AG09309 (cell line): ENCODE results near the gene IL21R.

ENCODE experiments used
- DNase-seq: peaks from one replicate; pipeline ENCODE4 v3.0.0-alpha.2; 2010; ENCODE audit warnings: low read depth
- H3K4me3 ChIP-seq: 2 replicates; pipeline ENCODE4 v1.5.1; 2011; ENCODE audit warnings: mild to moderate bottlenecking, low read depth, low read length, moderate library complexity; ENCODE audit not compliant: control insufficient read depth
- TF ChIP-seq, protein P1 (sequence below): IDR thresholded peaks from 2 replicates; pipeline ENCODE4 v1.5.1; 2011; ENCODE audit warnings: mild to moderate bottlenecking, low read depth, low read length, inconsistent platforms; ENCODE audit not compliant: insufficient read depth, control insufficient read depth; ENCODE audit errors: missing control alignments

Gene IL21R

DNA sequence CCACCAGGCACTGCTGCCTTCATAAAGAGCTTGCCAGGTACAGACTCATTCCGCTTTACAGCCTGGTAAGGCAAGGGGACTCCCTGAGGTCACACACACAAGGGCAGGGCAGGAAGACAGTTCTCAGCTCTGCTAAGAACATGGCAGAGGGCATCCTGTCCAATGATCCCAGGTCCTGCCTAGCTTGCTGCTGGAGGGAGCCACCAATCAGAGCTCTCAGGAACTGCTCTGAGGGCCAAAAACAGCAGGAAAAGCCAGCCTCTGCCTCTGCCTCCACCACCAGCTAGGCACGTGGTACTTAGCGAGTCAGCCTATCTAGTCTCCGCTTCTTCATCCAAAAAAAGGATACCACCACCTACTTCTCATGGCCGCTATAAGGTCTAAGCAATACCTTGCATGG, 81.7 kb downstream of the IL21R start:
- DNase-seq: no peak
- H3K4me3 ChIP-seq: no peak overlapping the region
- TF ChIP-seq, protein P1, sequence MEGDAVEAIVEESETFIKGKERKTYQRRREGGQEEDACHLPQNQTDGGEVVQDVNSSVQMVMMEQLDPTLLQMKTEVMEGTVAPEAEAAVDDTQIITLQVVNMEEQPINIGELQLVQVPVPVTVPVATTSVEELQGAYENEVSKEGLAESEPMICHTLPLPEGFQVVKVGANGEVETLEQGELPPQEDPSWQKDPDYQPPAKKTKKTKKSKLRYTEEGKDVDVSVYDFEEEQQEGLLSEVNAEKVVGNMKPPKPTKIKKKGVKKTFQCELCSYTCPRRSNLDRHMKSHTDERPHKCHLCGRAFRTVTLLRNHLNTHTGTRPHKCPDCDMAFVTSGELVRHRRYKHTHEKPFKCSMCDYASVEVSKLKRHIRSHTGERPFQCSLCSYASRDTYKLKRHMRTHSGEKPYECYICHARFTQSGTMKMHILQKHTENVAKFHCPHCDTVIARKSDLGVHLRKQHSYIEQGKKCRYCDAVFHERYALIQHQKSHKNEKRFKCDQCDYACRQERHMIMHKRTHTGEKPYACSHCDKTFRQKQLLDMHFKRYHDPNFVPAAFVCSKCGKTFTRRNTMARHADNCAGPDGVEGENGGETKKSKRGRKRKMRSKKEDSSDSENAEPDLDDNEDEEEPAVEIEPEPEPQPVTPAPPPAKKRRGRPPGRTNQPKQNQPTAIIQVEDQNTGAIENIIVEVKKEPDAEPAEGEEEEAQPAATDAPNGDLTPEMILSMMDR: no peak

- no peak overlapping the region for H3K4me3 ChIP-seq
- TF ChIP-seq, protein P1: no peak
- DNase-seq: no peak
Measured at GRCh38 chr16:27485126-27485525, 83.2 kb downstream of the IL21R start.

- no peak overlapping the region for H3K4me3 ChIP-seq
- TF ChIP-seq, protein P1: no peak
- DNase-seq: no peak
Measured at GRCh38 chr16:27485811-27486210, 83.8 kb downstream of the IL21R start.

DNA sequence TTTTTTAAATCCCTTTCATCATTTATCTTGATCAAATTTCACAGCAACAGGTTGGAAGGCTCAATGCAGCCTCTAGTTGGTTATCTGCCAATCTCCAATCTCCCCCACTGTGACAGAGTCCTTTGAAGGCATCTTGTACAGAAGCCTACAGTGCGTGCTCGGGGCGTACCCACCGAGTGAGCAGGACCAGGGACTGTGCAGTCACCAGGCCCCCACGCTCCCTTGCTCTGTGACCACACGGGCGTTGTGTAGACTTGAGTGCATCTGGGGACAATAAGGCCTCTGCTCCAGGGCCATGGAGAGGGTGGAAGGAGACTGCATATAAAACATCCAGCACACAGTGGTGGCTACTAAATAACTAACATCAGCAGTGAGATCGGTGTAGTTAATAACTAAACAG, 84.4 kb downstream of the IL21R start:
- no peak overlapping the region for H3K4me3 ChIP-seq
- DNase-seq: no peak
- TF ChIP-seq, protein P1: no peak

- TF ChIP-seq, protein P1: no peak
- no peak for DNase-seq
- H3K4me3 ChIP-seq: no peak overlapping the region
Measured at GRCh38 chr16:27486760-27487159, 84.8 kb downstream of the IL21R start.

- no peak for DNase-seq
- H3K4me3 ChIP-seq: no peak overlapping the region
- TF ChIP-seq, protein P1: no peak
Measured at GRCh38 chr16:27489421-27489820, 87.4 kb downstream of the IL21R start.

DNA sequence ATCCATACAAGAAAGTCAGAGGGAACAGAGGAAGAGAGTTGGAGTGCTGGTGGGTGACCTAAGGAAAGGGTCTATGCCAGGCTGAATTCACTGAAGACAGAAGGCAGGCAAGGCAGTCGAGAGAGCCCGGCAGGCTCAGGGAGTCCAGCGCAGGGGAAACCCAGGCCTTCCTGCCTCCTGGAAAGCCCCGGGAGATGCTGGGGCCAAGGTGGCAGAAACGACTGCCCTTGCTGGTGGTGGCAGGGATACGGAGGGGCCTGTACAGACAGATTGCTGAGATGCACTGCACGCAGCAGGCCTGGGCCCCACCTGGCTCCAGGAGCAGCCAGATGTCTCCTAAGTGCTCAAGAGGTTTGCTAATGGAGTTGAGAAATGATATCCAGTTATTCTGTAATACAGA, 87.9 kb downstream of the IL21R start:
- no peak overlapping the region for H3K4me3 ChIP-seq
- no peak for DNase-seq
- TF ChIP-seq, protein P1: no peak
